GM12873 (cell line): ENCODE data around the gene ATP13A4.

Experiments used
- TF ChIP-seq, protein P1 (sequence below): IDR thresholded peaks from 2 replicates; pipeline ENCODE4 v1.5.1; 2012; ENCODE audit warnings: low read depth, mild to moderate bottlenecking, moderate library complexity, low read length, control low read depth; ENCODE audit not compliant: insufficient read depth; ENCODE audit errors: missing control alignments

Gene ATP13A4

DNA sequence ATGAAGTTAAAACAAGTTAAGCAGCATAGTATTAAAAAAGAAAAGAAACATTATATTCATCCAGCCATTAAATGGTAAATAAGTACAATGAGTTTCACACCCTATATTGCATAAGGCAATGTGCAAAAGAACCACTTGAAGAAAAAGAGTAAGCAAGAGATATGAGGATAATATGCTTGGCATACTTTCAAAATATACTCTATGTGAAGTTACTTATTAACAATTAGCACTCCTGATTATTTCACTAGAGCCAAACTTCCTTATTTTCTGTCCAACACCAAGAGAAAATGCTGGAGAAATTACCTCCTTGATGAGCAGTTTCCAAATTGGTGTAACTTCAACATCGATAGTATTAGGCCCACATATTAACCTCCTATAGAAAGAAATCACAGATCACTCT, 63.7 kb downstream of the ATP13A4 start:
- TF ChIP-seq, protein P1, sequence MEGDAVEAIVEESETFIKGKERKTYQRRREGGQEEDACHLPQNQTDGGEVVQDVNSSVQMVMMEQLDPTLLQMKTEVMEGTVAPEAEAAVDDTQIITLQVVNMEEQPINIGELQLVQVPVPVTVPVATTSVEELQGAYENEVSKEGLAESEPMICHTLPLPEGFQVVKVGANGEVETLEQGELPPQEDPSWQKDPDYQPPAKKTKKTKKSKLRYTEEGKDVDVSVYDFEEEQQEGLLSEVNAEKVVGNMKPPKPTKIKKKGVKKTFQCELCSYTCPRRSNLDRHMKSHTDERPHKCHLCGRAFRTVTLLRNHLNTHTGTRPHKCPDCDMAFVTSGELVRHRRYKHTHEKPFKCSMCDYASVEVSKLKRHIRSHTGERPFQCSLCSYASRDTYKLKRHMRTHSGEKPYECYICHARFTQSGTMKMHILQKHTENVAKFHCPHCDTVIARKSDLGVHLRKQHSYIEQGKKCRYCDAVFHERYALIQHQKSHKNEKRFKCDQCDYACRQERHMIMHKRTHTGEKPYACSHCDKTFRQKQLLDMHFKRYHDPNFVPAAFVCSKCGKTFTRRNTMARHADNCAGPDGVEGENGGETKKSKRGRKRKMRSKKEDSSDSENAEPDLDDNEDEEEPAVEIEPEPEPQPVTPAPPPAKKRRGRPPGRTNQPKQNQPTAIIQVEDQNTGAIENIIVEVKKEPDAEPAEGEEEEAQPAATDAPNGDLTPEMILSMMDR: no peak

GRCh38 chr3:193490580-193490979, 64.1 kb downstream of the ATP13A4 start:
- TF ChIP-seq, protein P1: no peak

GRCh38 chr3:193489949-193490348, 64.7 kb downstream of the ATP13A4 start:
- TF ChIP-seq, protein P1: no peak

DNA sequence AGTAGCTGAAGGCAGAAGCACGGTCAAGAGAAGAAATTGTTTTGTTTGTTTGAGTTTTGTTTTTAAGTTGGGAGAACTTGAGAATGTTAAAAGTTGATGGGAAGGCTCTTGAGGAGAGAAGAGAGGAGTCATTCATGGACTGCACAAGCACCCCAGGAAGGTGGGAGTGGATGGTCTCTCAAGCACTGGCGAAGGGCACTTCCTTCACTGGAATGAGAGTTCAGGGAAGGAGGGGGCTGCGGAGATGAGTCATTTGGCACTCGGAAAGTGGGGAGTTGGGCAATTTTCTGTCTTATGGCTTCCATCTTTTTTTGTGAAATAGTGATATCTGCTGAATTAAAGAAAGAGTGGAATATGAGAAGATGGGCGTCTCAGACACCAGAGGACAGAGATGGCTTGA, 66.0 kb downstream of the ATP13A4 start:
- TF ChIP-seq, protein P1: no peak

DNA sequence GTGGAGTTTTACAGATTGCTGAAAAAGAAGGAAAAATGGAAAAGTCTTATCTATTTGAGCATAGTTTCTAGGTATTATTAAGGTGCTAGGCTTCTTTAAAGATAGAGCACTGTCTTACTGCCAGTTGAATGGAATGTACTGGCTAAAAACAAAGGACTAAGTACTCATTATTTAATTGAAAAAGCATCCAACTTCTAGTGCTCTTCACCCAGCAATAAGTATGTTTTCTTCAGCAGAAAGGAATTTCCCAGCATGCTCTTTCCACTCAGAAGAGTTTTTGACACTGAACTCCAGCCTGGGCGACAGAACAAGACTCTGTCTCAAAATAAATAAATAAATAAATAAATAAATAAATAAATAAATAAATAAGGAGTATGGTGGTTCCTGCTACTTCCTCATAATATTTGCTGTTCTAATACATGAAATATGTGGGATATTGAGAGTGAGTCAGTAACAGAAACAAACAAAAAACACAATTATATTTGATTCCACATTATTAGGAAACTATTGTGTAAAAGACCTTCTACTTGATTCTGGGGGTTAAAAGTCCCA, 70.6 kb downstream of the ATP13A4 start:
- TF ChIP-seq, protein P1: no peak

- TF ChIP-seq, protein P1: no peak
Observed at GRCh38 chr3:193481436-193481835, 73.3 kb downstream of the ATP13A4 start.

GRCh38 chr3:193474446-193474845, 80.2 kb downstream of the ATP13A4 start:
- TF ChIP-seq, protein P1: no peak
